PFSK-1 (cell line): ENCODE results near the gene NR6A1.

ENCODE experiments used
- FOXP2 ChIP-seq: optimal IDR thresholded peaks from 2 replicates; pipeline ENCODE3; 2011; ENCODE audit warnings: borderline replicate concordance, control low read depth, inconsistent platforms; ENCODE audit not compliant: insufficient read depth; ENCODE audit errors: extremely low read length, extremely low read depth
- POLR2AphosphoS5 ChIP-seq: IDR thresholded peaks from 2 replicates; pipeline ENCODE4 v1.6.1; 2012; ENCODE audit warnings: low read depth, mild to moderate bottlenecking, control low read depth, low read length, moderate library complexity
- REST ChIP-seq, 2 experiments: IDR thresholded peaks; 2 replicates each; pipeline versions ENCODE4 v1.6.1 to v1.8.0; 2011 to 2012; ENCODE audit warnings: low read depth in 2 of 2, low read length in 2 of 2, control low read depth in 1 of 2, inconsistent platforms in 1 of 2, mild to moderate bottlenecking in 1 of 2, moderate library complexity in 1 of 2; ENCODE audit not compliant: insufficient read depth in 1 of 2
- SIN3A ChIP-seq: IDR thresholded peaks from 2 replicates; pipeline ENCODE4 v1.6.1; 2012; ENCODE audit warnings: mild to moderate bottlenecking, low read length, moderate library complexity, borderline replicate concordance; ENCODE audit not compliant: insufficient read depth
- TAF1 ChIP-seq: IDR thresholded peaks from 2 replicates; pipeline ENCODE4 v1.6.1; 2012; ENCODE audit warnings: low read length, control low read depth, borderline replicate concordance; ENCODE audit not compliant: insufficient read depth

The NR6A1 gene

GRCh38 chr9:124503713-124504529 lies 267.2 kb downstream of the NR6A1 start:
- no peak for TF ChIP-seq REST (IDR thresholded peaks at IDR 0.05; ENCODE audit: insufficient read depth in 1 of 2, low read depth in 2 of 2, low read length in 2 of 2)
- TF ChIP-seq SIN3A, result no peak
- TF ChIP-seq TAF1, result no peak
- TF ChIP-seq POLR2AphosphoS5, result no peak
- no peak for TF ChIP-seq FOXP2

GRCh38 chr9:124502711-124503702 lies 268.1 kb downstream of the NR6A1 start:
- no peak for TF ChIP-seq TAF1
- TF ChIP-seq REST (IDR thresholded peaks at IDR 0.05; ENCODE audit: insufficient read depth in 1 of 2, low read depth in 2 of 2, low read length in 2 of 2), result no peak
- no peak for TF ChIP-seq POLR2AphosphoS5
- TF ChIP-seq SIN3A, result no peak
- no peak for TF ChIP-seq FOXP2

GRCh38 chr9:124501771-124502320 lies 269.3 kb downstream of the NR6A1 start:
- TF ChIP-seq SIN3A (no peak), FOXP2 (no peak), POLR2AphosphoS5 (no peak), TAF1 (no peak), REST (IDR thresholded peaks at IDR 0.05; ENCODE audit: insufficient read depth in 1 of 2, low read depth in 2 of 2, low read length in 2 of 2) (no peak)

GRCh38 chr9:124500796-124501611 lies 270.1 kb downstream of the NR6A1 start:
- TF ChIP-seq SIN3A (no peak), POLR2AphosphoS5 (no peak), TAF1 (no peak)

GRCh38 chr9:124500028-124500795 lies 270.9 kb downstream of the NR6A1 start:
- TF ChIP-seq POLR2AphosphoS5, result no peak
- TF ChIP-seq TAF1, result no peak
- TF ChIP-seq FOXP2, result no peak
- no peak for TF ChIP-seq REST (IDR thresholded peaks at IDR 0.05; ENCODE audit: insufficient read depth in 1 of 2, low read depth in 2 of 2, low read length in 2 of 2)
- TF ChIP-seq SIN3A, result no peak
